ENCODE measurements around the gene PTEN. TPM values are rescaled to one million over a fixed set of nuclear protein-coding genes. Genes with fewer than 3 reads are reported as not detected.
A peak's percentile ranks its signal among the peaks of the same experiment; 100 is the strongest.
"Not testable (repeated sequence)": the region's sequence is repeated elsewhere in the genome, so short reads cannot be mapped to it uniquely, and the experiment has no call there.

PTEN gene
- total and polyA plus RNA-seq, 11 donors: 20.1 to 77.7 (median 60.0) TPM

DNA sequence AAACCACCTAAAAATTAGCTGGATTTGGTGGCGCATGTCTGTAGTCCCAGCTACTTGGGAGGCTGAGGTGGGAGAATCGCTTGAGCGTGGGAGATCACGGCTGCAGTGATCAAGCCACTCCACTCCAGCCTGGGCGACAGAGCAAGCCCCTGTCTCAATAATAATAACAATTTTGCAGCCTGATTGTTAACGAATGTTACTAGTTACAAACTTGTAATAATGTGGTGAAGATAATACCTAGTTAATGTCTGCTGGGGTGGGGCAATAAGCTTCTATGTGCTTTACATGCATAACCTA is 44.2 kb upstream of the PTEN start:
- 87 to 93% (median 91%) methylated on average over 6 of the region's 6 CpGs for WGBS, 4 donors
- Histone ChIP-seq H3K27me3 (no peaks in the 10 kb centered on the region), H3K4me3 (peak overlapping the region in 3 of 12 donors; percentile 70 to 83 (median 83)), H3K9me3 (no peaks in the 10 kb centered on the region), H3K36me3 (peaks cover 0 to 4% (median 0%) of the 10 kb centered on the region in 9 donors), H3K4me1 (peaks cover 0 to 39% (median 26%) of the 10 kb centered on the region in 12 donors), H3K27ac (no peak overlapping the region)
- TF ChIP-seq POLR2A (IDR thresholded peaks at IDR 0.05): no peak
- TF ChIP-seq, protein P1, sequence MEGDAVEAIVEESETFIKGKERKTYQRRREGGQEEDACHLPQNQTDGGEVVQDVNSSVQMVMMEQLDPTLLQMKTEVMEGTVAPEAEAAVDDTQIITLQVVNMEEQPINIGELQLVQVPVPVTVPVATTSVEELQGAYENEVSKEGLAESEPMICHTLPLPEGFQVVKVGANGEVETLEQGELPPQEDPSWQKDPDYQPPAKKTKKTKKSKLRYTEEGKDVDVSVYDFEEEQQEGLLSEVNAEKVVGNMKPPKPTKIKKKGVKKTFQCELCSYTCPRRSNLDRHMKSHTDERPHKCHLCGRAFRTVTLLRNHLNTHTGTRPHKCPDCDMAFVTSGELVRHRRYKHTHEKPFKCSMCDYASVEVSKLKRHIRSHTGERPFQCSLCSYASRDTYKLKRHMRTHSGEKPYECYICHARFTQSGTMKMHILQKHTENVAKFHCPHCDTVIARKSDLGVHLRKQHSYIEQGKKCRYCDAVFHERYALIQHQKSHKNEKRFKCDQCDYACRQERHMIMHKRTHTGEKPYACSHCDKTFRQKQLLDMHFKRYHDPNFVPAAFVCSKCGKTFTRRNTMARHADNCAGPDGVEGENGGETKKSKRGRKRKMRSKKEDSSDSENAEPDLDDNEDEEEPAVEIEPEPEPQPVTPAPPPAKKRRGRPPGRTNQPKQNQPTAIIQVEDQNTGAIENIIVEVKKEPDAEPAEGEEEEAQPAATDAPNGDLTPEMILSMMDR (IDR thresholded peaks at IDR 0.05): no peak
- ATAC-seq: no peak
- no peak for DNase-seq
- intact Hi-C loops (cut with DNase I): loop anchor here in 1 of 10 donors (2.0 kb wide), 1 partner anchor 42 kb away; no protein-coding TSS in a partner anchor

DNA sequence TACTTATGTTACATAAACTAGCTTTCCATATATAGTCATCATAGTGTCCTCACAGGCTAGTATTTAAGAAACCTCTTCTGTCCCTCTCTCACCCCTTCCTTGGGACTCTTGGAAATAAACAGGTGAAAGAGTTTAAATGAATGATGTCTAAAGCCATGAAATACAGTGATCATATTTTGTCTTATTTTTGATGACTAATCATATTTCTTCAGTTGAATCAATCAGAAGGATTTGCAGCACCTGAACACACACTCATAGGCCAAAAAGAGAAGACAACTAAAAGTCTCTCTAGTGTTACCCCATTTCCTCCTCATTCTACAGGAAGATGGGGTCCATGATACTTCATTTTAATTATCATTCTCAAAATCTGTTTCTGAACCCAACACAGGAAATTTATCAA is 36.8 kb upstream of the PTEN start:
- H3K27me3 ChIP-seq: no peaks in the 10 kb centered on the region
- intact Hi-C loops (cut with DNase I): no loop called here
- H3K4me1 ChIP-seq: peaks cover 0 to 8% (median 0%) of the 10 kb centered on the region in 12 donors
- TF ChIP-seq, protein P1 (IDR thresholded peaks at IDR 0.05): no peak
- TF ChIP-seq POLR2A (IDR thresholded peaks at IDR 0.05): no peak
- no peak overlapping the region for H3K27ac ChIP-seq
- no peak overlapping the region for H3K4me3 ChIP-seq
- H3K9me3 ChIP-seq: no peaks in the 10 kb centered on the region
- DNase-seq (no peak), ATAC-seq (no peak)
- no peaks in the 10 kb centered on the region for H3K36me3 ChIP-seq

DNA sequence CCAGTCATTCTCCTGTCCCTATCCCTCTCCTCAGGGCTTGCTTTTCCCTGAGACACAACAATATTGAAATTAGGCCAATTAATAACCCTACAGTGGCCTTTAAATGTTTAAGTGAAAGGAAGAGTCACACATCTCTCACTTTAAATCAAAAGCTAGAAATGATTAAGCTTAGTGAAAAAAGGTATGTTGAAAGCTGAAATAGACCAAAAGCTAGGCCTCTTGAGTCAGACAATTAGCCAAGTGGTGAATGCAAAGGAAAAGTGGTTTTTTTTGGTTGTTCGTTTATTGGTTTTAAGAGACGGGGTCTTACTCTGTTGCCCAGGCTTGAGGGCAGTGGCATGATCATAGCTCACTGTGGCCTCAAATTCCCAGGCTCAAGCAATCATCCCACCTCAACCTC is 35.7 kb upstream of the PTEN start:
- DNase-seq: no peak
- intact Hi-C loops (cut with DNase I): no loop called here

DNA sequence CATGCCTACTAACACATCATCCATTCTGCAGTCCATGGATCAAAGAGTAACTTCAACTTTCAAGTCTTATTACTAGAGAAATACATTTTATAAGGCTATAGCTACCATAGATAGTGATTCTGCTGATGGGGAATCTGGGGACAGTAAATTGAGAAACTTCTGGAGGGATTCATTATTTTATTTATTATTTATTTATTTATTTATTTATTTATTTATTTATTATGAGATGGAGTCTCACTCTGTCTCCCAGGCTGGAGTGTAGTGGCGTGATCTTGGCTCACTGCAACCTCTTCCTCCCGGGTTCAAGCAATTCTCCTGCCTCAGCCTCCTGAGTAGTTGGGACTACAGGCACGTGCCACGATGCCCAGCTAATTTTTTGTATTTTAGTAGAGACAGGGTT is 34.4 kb upstream of the PTEN start:
- H3K36me3 ChIP-seq; intact Hi-C loops (cut with DNase I); DNase-seq; ATAC-seq; H3K27ac ChIP-seq; H3K4me1 ChIP-seq; H3K9me3 ChIP-seq; H3K27me3 ChIP-seq; H3K4me3 ChIP-seq: not testable (repeated sequence)
- 91 to 94% (median 92%) methylated on average over 4 of the region's 4 CpGs for WGBS, 4 donors

More for the DNA sequence above, 35.7 kb upstream of the PTEN start:
- Histone ChIP-seq H3K27me3 (no peaks in the 10 kb centered on the region), H3K36me3 (no peaks in the 10 kb centered on the region), H3K4me3 (no peak overlapping the region), H3K9me3 (no peaks in the 10 kb centered on the region), H3K27ac (no peak overlapping the region), H3K4me1 (peaks cover 0 to 8% (median 0%) of the 10 kb centered on the region in 12 donors)
- no peak for TF ChIP-seq POLR2A (IDR thresholded peaks at IDR 0.05)
- TF ChIP-seq, protein P1 (IDR thresholded peaks at IDR 0.05): no peak
- ATAC-seq: no peak
- 91 to 98% (median 92%) methylated on average over 2 of the region's 2 CpGs for WGBS, 4 donors

DNA sequence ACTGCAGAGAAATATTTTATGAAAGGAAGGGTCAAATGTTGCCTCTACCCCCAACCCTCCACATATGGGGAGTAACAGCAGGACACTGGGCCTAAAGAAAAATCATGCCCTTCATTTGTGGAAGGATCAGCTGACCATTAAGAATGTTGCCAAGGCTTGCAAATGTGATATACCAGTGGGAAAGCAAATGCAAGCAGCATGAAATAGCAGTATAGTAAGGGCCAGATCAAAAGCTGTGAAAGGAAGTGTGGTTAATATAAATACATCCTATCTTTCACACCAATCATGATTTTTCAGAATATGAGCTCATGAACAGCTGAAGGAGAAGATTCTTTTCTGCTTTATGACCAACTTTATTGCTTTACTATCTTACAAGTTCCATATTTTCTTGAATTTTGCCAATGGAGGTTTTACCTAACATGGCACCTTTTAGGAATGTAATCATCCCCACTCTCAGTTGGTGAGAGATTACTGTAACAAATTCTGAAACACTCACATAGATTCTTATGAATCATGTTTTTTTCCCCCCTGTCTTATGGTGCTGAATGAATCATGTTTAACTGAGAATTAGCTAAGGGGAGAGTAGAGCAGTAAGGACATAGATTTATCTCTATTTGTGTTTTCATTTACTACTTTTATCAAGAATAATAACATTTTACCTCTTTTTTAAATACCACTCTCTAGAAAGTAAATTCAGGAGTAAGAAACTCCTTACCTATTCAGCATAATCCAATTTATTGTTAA is 33.3 kb upstream of the PTEN start:
- intact Hi-C loops (cut with DNase I): no loop called here
- TF ChIP-seq, protein P1 (IDR thresholded peaks at IDR 0.05): no peak
- no peak for TF ChIP-seq POLR2A (IDR thresholded peaks at IDR 0.05)
- Histone ChIP-seq H3K4me3 (no peak overlapping the region), H3K27ac (no peak overlapping the region), H3K4me1 (peaks cover 0 to 8% (median 0%) of the 10 kb centered on the region in 12 donors), H3K36me3 (no peaks in the 10 kb centered on the region), H3K9me3 (no peaks in the 10 kb centered on the region), H3K27me3 (no peaks in the 10 kb centered on the region)
- DNase-seq (no peak), ATAC-seq (no peak)

All from heart left ventricle (tissue), 16 donors.